Activated naive CD4-positive, alpha-beta T cell treated with anti-CD3 and anti-CD28 coated beads, Interleukin-2, amount 50 U/mL, for 24 hours (primary cell): ENCODE measurements around the gene TIMM44.

Experiments
- H3K27ac Mint-ChIP-seq: one replicate; pipeline ENCODE4 v1.8.0; 2021; ENCODE audit warnings: mild to moderate bottlenecking, mixed read lengths
- H3K27me3 Mint-ChIP-seq: one replicate; pipeline ENCODE4 v1.8.0; 2021; ENCODE audit warnings: mixed read lengths
- H3K36me3 Mint-ChIP-seq: one replicate; pipeline ENCODE4 v1.8.0; 2021; ENCODE audit warnings: mixed read lengths
- H3K4me1 Mint-ChIP-seq: one replicate; pipeline ENCODE4 v1.8.0; 2021; ENCODE audit warnings: mixed read lengths
- H3K4me3 Mint-ChIP-seq: one replicate; pipeline ENCODE4 v1.8.0; 2021; ENCODE audit warnings: mild to moderate bottlenecking, mixed read lengths
- H3K9me3 Mint-ChIP-seq: one replicate; pipeline ENCODE4 v1.8.0; 2021; ENCODE audit warnings: mixed read lengths

The TIMM44 gene

DNA sequence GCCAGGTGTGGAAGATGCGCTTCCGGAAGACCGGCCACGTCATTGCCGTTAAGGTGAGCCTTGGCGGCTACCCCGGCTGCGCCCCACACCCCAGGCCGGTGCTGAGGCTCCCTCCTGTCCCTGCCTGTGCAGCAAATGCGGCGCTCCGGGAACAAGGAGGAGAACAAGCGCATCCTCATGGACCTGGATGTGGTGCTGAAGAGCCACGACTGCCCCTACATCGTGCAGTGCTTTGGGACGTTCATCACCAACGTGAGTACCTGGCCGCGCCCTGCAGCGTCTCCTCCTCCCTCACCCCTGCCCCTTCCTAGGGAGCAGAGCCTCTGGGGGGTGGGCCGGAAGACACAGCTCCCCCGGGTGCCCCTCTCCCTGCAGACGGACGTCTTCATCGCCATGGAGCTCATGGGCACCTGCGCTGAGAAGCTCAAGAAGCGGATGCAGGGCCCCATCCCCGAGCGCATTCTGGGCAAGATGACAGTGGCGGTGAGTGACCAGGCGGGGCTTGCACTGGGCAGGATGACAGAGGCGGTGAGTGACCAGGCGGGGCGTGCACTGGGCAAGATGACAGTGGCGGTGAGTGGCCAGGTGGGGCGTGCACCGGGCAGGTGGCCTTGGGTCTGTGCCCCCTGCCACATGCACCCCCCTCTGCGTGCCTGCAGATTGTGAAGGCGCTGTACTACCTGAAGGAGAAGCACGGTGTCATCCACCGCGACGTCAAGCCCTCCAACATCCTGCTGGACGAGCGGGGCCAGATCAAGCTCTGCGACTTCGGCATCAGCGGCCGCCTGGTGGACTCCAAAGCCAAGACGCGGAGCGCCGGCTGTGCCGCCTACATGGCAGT, 32.9 kb downstream of the TIMM44 start:
- H3K27ac Mint-ChIP-seq, result no peak overlapping the region
- H3K4me1 Mint-ChIP-seq, result peaks cover 14% of the 10 kb centered on the region
- peaks cover 16% of the 10 kb centered on the region for H3K36me3 Mint-ChIP-seq
- H3K9me3 Mint-ChIP-seq, result no peaks in the 10 kb centered on the region
- peaks cover 4% of the 10 kb centered on the region for H3K27me3 Mint-ChIP-seq
- no peak overlapping the region for H3K4me3 Mint-ChIP-seq

DNA sequence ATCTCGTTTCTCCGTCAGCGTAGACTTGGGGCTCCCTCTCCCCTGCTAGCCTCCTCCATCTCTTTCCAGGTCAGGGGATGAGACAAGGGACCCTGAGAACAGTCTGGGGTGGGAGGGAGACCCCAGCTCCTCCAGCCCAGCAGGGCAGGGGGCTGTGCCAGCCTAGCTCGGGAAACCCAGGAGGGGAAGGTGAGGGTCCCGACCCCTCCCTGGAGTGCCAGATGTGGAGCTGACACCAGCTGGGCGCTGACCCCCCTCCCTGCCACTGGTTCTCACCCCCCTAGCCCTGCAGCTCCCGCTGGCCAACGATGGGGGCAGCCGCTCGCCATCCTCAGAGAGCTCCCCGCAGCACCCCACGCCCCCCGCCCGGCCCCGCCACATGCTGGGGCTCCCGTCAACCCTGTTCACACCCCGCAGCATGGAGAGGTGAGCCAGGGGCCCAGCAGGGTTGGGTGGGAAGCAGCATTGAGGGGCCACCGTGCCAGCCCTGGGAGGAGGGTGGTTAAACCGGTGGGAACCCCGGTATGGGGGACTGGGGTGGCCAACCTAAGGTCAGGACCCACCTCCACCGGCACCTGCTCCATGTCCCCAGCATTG, 33.9 kb downstream of the TIMM44 start:
- peaks cover 17% of the 10 kb centered on the region for H3K36me3 Mint-ChIP-seq
- no peaks in the 10 kb centered on the region for H3K27me3 Mint-ChIP-seq
- no peaks in the 10 kb centered on the region for H3K9me3 Mint-ChIP-seq
- peaks cover 20% of the 10 kb centered on the region for H3K4me1 Mint-ChIP-seq
- no peak overlapping the region for H3K27ac Mint-ChIP-seq
- H3K4me3 Mint-ChIP-seq, result no peak overlapping the region

DNA sequence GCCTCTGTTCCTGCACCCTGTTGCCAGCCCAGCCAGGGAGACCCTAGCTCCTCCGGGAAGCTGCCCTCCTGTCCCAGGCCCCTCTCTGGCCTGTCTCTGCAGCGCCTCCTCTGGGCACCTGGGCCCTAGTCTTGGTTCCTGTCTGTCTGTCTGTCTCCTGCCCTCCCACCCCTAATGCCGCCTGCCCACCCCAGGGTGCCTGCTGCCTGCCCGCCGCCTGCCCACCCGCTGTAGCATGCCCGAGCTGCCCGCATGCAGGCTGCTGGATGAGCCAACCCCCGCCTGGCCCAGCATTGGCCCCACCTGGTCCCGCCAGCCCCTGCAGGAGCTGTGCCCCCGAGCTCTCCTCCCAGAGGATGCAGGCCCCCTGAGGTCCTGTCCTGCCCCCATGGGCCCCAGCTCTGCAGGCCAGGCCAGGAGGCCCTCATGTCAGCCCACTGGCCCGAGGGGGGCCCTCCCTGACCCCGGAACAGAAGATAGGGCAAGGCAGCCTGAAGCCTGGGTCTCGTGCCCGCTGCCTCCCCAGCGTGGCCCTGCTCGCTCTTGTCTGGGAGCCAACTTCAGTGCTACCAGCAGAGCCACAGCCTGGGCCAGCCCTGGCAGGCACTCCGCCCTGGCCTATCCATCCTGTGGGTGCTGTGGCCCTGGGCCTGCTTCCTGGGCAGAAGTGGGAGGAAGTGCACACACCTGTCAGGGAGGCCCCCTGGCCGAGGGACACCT, 34.6 kb downstream of the TIMM44 start:
- no peak overlapping the region for H3K4me3 Mint-ChIP-seq
- H3K36me3 Mint-ChIP-seq, result peaks cover 17% of the 10 kb centered on the region
- H3K9me3 Mint-ChIP-seq, result no peaks in the 10 kb centered on the region
- peaks cover 21% of the 10 kb centered on the region for H3K4me1 Mint-ChIP-seq
- H3K27ac Mint-ChIP-seq, result no peak overlapping the region
- H3K27me3 Mint-ChIP-seq, result no peaks in the 10 kb centered on the region

- no peak overlapping the region for H3K27ac Mint-ChIP-seq
- H3K4me3 Mint-ChIP-seq, result no peak overlapping the region
- no peaks in the 10 kb centered on the region for H3K9me3 Mint-ChIP-seq
- no peaks in the 10 kb centered on the region for H3K27me3 Mint-ChIP-seq
- H3K4me1 Mint-ChIP-seq, result peaks cover 21% of the 10 kb centered on the region
- H3K36me3 Mint-ChIP-seq, result peaks cover 17% of the 10 kb centered on the region
Observed at GRCh38 chr19:7908078-7908699, 35.3 kb downstream of the TIMM44 start.

GRCh38 chr19:7907544-7907943, 35.9 kb downstream of the TIMM44 start:
- Mint-ChIP-seq H3K4me1 (peaks cover 24% of the 10 kb centered on the region), H3K36me3 (peaks cover 13% of the 10 kb centered on the region), H3K4me3 (no peak overlapping the region), H3K27me3 (no peaks in the 10 kb centered on the region), H3K27ac (no peak overlapping the region), H3K9me3 (no peaks in the 10 kb centered on the region)

DNA sequence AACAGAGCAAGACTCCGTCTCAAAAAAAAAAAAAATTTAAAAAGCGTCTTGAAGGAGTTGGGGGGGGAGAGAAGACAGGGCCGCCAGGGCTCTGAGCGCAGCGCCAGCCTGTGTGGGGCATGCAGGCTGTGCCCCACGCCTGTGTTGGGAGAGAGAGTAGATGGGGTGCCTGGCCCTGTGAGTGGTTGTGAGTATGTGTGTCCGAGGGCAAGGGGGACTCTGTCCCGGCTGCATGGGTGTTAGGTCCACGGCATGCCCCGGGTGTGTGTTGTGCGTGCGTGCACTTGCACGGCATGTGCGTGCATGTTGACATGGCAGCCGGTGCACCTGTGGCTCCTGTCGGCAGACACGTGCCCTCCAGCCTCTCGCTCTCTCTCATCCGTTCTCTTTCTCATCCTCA, 36.3 kb downstream of the TIMM44 start:
- peaks cover 13% of the 10 kb centered on the region for H3K36me3 Mint-ChIP-seq
- no peaks in the 10 kb centered on the region for H3K9me3 Mint-ChIP-seq
- H3K4me1 Mint-ChIP-seq, result peaks cover 26% of the 10 kb centered on the region
- H3K4me3 Mint-ChIP-seq, result peak overlapping the region; percentile 33
- no peaks in the 10 kb centered on the region for H3K27me3 Mint-ChIP-seq
- H3K27ac Mint-ChIP-seq, result no peak overlapping the region

- Mint-ChIP-seq H3K27me3 (no peaks in the 10 kb centered on the region), H3K27ac (no peak overlapping the region), H3K9me3 (no peaks in the 10 kb centered on the region), H3K36me3 (peaks cover 8% of the 10 kb centered on the region), H3K4me1 (peaks cover 26% of the 10 kb centered on the region), H3K4me3 (peak overlapping the region; percentile 72)
Observed at GRCh38 chr19:7905859-7906258, 37.6 kb downstream of the TIMM44 start.

- no peaks in the 10 kb centered on the region for H3K9me3 Mint-ChIP-seq
- no peaks in the 10 kb centered on the region for H3K27me3 Mint-ChIP-seq
- H3K36me3 Mint-ChIP-seq, result peaks cover 3% of the 10 kb centered on the region
- H3K27ac Mint-ChIP-seq, result peak overlapping the region; percentile 88
- peaks cover 26% of the 10 kb centered on the region for H3K4me1 Mint-ChIP-seq
- H3K4me3 Mint-ChIP-seq, result peak overlapping the region; percentile 88
Observed at GRCh38 chr19:7905268-7905667, 38.2 kb downstream of the TIMM44 start.

- Mint-ChIP-seq H3K4me1 (peaks cover 26% of the 10 kb centered on the region), H3K36me3 (peaks cover 2% of the 10 kb centered on the region), H3K27ac (peak overlapping the region; percentile 88), H3K4me3 (peak overlapping the region; percentile 92), H3K9me3 (no peaks in the 10 kb centered on the region), H3K27me3 (no peaks in the 10 kb centered on the region)
Observed at GRCh38 chr19:7904074-7905020, 39.1 kb downstream of the TIMM44 start.

DNA sequence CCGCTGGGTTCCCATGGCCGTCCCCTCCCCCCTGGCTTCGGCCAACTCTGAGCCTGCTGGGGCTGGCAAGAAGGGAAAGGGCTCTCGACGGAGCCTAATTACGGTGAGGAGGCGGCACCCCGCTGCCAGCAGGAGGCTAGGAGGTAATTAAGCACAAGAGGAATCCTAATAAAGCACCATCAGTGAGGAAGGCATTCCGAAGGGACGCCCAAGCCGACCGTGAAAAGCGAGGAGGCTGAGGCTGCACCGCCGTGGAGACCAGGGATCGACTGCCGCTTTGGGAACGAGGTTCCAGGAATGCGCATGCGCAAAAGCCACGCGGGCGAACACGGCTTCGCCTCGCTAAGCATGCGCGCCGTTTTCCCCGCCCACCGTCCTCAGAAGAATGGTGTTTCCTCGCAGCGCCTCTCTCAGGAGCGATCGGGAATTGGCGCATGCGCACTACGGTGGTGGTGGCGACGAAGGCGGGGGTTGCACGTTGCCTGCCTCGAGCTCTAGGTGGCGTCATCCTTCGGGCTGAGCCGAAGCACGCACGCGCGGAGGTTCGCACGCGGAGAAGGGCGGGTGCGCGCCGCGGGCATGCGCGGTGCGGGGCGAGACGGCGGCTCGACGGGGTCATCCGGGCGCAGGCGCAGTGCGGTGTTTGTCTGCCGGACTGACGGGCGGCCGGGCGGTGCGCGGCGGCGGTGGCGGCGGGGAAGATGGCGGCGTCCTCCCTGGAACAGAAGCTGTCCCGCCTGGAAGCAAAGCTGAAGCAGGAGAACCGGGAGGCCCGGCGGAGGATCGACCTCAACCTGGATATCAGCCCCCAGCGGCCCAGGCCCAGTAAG, 40.0 kb downstream of the TIMM44 start, which contains the start of gene MAP2K7:
MAP2K7 (plus strand) TSS at position 634 of the 830 bp plus-strand sequence; CDS start at position 702, 68 bp downstream.
- H3K9me3 Mint-ChIP-seq, result no peaks in the 10 kb centered on the region
- peaks cover 26% of the 10 kb centered on the region for H3K4me1 Mint-ChIP-seq
- H3K27me3 Mint-ChIP-seq, result no peaks in the 10 kb centered on the region
- H3K36me3 Mint-ChIP-seq, result peaks cover 2% of the 10 kb centered on the region
- H3K27ac Mint-ChIP-seq, result peak within 1 kb of the TSS; percentile 97
- H3K4me3 Mint-ChIP-seq, result peak within 1 kb of the TSS; percentile 92

DNA sequence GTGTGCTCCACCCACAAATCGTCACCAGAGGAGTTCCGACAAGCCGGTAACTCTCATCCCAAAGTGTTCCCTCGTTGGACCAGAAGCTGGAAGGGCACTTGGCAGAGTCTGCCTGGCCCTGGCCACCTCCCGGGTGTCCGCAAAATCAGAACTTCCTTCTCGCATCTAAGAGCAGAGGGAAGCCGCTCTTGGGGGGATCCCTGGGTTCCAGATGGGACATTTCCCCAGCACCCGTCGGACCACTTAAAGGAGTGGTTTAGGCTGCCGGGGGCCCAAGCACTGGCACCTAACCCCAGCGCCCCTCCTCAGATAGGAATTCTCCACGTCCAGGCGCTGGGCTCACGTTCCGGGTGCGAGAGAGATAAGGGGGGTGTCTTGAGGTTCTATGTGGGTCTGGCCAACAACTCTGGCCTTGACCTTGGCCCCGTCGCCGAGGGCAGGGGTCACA, 40.6 kb downstream of the TIMM44 start:
- Mint-ChIP-seq H3K27me3 (no peaks in the 10 kb centered on the region), H3K4me3 (peak overlapping the region; percentile 92), H3K27ac (peak overlapping the region; percentile 97), H3K4me1 (peaks cover 26% of the 10 kb centered on the region), H3K9me3 (no peaks in the 10 kb centered on the region), H3K36me3 (peaks cover 2% of the 10 kb centered on the region)

- H3K36me3 Mint-ChIP-seq, result peaks cover 2% of the 10 kb centered on the region
- no peaks in the 10 kb centered on the region for H3K27me3 Mint-ChIP-seq
- no peaks in the 10 kb centered on the region for H3K9me3 Mint-ChIP-seq
- H3K27ac Mint-ChIP-seq, result no peak overlapping the region
- peaks cover 18% of the 10 kb centered on the region for H3K4me1 Mint-ChIP-seq
- no peak overlapping the region for H3K4me3 Mint-ChIP-seq
Observed at GRCh38 chr19:7901337-7901736, 42.1 kb downstream of the TIMM44 start.

GRCh38 chr19:7900931-7901330, 42.5 kb downstream of the TIMM44 start:
- no peaks in the 10 kb centered on the region for H3K9me3 Mint-ChIP-seq

GRCh38 chr19:7900401-7900870, 43.0 kb downstream of the TIMM44 start:
- no peaks in the 10 kb centered on the region for H3K27me3 Mint-ChIP-seq
- peaks cover 13% of the 10 kb centered on the region for H3K4me1 Mint-ChIP-seq
- H3K36me3 Mint-ChIP-seq, result no peaks in the 10 kb centered on the region
- no peak overlapping the region for H3K4me3 Mint-ChIP-seq
- H3K27ac Mint-ChIP-seq, result no peak overlapping the region
- no peaks in the 10 kb centered on the region for H3K9me3 Mint-ChIP-seq

More at GRCh38 chr19:7900931-7901330, 42.5 kb downstream of the TIMM44 start:
- H3K36me3 Mint-ChIP-seq, result peaks cover 2% of the 10 kb centered on the region
- H3K4me1 Mint-ChIP-seq, result peaks cover 18% of the 10 kb centered on the region
- no peaks in the 10 kb centered on the region for H3K27me3 Mint-ChIP-seq
- no peak overlapping the region for H3K27ac Mint-ChIP-seq
- H3K4me3 Mint-ChIP-seq, result no peak overlapping the region
